HG03108 (cell line): ENCODE data around the gene GLG1.
"Not testable (repeated sequence)": the region's sequence is repeated elsewhere in the genome, so short reads cannot be mapped to it uniquely, and the experiment has no call there.

Experiments
- ATAC-seq: cut with Tn5 transposase; IDR thresholded peaks from one replicate; pipeline ENCODE4 v1.9.1; 2021; ENCODE audit warnings: moderate library complexity; ENCODE audit not compliant: unreplicated experiment

Gene GLG1

GRCh38 chr16:74450967-74451760 is 155.8 kb downstream of the GLG1 start:
- no peak for ATAC-seq

GRCh38 chr16:74450236-74450635 is 156.7 kb downstream of the GLG1 start:
- no peak for ATAC-seq

- ATAC-seq: no peak
These were observed 157.4 kb downstream of the GLG1 start for GRCh38 chr16:74449470-74449869.

- no peak for ATAC-seq
These were observed 157.9 kb downstream of the GLG1 start for GRCh38 chr16:74448990-74449389.

GRCh38 chr16:74447578-74447977 is 159.3 kb downstream of the GLG1 start:
- no peak for ATAC-seq

GRCh38 chr16:74446866-74447265 is 160.0 kb downstream of the GLG1 start:
- no peak for ATAC-seq

- not testable (repeated sequence) for ATAC-seq
These were observed 163.1 kb downstream of the GLG1 start for GRCh38 chr16:74443624-74444346.

- no peak for ATAC-seq
These were observed 167.2 kb downstream of the GLG1 start for GRCh38 chr16:74439685-74440084.

- ATAC-seq: no peak
These were observed 168.4 kb downstream of the GLG1 start for GRCh38 chr16:74438492-74438979.

GRCh38 chr16:74431516-74431915 is 175.4 kb downstream of the GLG1 start:
- no peak for ATAC-seq

GRCh38 chr16:74430036-74430712 is 176.7 kb downstream of the GLG1 start:
- ATAC-seq: not testable (repeated sequence)

- not testable (repeated sequence) for ATAC-seq
These were observed 178.4 kb downstream of the GLG1 start for GRCh38 chr16:74428493-74428892.

GRCh38 chr16:74425751-74426150 is 181.2 kb downstream of the GLG1 start:
- ATAC-seq: not testable (repeated sequence)

GRCh38 chr16:74423721-74424120 is 183.2 kb downstream of the GLG1 start:
- not testable (repeated sequence) for ATAC-seq

- not testable (repeated sequence) for ATAC-seq
These were observed 184.8 kb downstream of the GLG1 start for GRCh38 chr16:74422086-74422485.

GRCh38 chr16:74421482-74421785 is 185.5 kb downstream of the GLG1 start:
- not testable (repeated sequence) for ATAC-seq

- ATAC-seq: not testable (repeated sequence)
These were observed 186.1 kb downstream of the GLG1 start, which contains the start of gene CLEC18B for GRCh38 chr16:74420612-74421481. Gene CLEC18B (minus strand): TSS chr16:74421478. CDS start chr16:74421270, 208 bp downstream.

GRCh38 chr16:74419811-74420210 is 187.1 kb downstream of the GLG1 start:
- not testable (repeated sequence) for ATAC-seq

GRCh38 chr16:74417897-74418296 is 189.0 kb downstream of the GLG1 start:
- ATAC-seq: not testable (repeated sequence)

GRCh38 chr16:74413920-74414319 is 193.0 kb downstream of the GLG1 start:
- not testable (repeated sequence) for ATAC-seq
